OCI-LY7 (cell line): Measurements from ENCODE around the gene SPTBN4.

ENCODE experiments used
- CTCF ChIP-seq: fragments of 200-600 bp; sonication (generic); conservative IDR thresholded peaks from 2 replicates; pipeline ENCODE4 v1.5.1; 2014; ENCODE audit warnings: mild to moderate bottlenecking, antibody characterized with exemption, low read length, moderate library complexity, mixed read lengths
- EZH2phosphoT487 ChIP-seq: fragments of 200-600 bp; sonication (generic); IDR thresholded peaks from 2 replicates; pipeline ENCODE4 v1.6.1; 2018; ENCODE audit warnings: low read depth, borderline replicate concordance, mild to moderate bottlenecking, mixed run types, antibody characterized with exemption, low read length, moderate library complexity, mixed read lengths

DNA sequence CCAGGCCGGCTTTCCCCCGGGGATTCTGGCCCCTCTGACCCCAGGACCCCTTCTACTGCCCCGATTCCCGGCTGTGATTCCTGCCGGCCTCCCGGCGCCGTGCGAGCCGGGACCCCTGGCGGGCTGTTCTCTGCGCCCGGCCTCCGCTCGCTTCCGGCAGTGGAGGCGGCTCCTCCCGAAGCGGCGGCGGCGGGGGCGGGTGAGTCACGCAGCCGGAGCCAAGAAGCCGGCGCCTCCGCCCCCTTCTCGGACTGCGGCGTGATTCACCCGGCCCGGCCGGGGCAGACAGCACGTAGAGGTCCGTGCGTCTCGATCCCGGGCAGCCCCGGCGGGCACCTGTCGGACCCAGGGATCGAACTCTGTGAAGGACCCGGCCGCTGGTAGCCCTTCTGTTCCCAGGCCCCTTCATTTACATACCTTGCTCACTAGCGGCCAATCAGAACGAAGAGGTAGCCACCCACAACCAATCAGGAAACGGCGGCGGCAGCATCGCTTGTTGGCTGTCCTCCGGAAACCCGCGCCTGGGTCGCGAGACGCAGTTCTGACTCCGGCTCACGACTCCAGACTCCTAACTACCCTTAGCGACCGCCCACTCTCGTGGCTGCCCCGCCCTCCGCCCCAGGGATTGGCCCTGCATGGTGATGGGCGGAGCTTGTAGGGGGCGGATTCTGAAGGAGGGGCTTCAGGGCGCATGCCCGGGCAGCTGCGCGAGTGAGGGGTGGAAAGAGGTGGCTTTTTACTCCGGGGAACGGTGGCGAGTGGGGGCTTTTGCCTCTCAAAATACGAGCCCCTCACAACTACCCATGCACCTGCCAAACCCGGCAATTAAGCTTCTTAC, 41.1 kb upstream of the SPTBN4 start, which contains the start of gene SERTAD1:
- TF ChIP-seq CTCF = peak; percentile 88
- no peak for TF ChIP-seq EZH2phosphoT487
